NCI-H1417 (cell line): ENCODE results near the gene STH.
"Not testable (repeated sequence)": the region's sequence is repeated elsewhere in the genome, so short reads cannot be mapped to it uniquely, and the experiment has no call there.

Experiments used
- DNase-seq, 3 experiments: peaks; one replicate each; lab custom pipeline; 2025; lab: John Stamatoyannopoulos, UW

STH gene, protein sequence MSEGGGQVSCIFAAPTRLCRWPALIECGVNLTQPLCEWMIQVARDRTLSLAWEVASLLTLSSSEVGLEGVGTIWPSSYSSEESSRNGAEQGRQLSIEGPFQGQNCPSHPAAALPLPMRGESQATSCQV

DNA sequence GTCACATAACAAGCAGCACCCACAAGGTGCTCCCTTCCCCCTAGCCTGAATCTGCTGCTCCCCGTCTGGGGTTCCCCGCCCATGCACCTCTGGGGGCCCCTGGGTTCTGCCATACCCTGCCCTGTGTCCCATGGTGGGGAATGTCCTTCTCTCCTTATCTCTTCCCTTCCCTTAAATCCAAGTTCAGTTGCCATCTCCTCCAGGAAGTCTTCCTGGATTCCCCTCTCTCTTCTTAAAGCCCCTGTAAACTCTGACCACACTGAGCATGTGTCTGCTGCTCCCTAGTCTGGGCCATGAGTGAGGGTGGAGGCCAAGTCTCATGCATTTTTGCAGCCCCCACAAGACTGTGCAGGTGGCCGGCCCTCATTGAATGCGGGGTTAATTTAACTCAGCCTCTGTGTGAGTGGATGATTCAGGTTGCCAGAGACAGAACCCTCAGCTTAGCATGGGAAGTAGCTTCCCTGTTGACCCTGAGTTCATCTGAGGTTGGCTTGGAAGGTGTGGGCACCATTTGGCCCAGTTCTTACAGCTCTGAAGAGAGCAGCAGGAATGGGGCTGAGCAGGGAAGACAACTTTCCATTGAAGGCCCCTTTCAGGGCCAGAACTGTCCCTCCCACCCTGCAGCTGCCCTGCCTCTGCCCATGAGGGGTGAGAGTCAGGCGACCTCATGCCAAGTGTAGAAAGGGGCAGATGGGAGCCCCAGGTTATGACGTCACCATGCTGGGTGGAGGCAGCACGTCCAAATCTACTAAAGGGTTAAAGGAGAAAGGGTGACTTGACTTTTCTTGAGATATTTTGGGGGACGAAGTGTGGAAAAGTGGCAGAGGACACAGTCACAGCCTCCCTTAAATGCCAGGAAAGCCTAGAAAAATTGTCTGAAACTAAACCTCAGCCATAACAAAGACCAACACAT, at the start of gene STH:
Gene STH (plus strand): TSS at position 264 of the 913 bp plus-strand sequence. CDS start 30 bp downstream, at position 294.
- DNase-seq: no peak

DNA sequence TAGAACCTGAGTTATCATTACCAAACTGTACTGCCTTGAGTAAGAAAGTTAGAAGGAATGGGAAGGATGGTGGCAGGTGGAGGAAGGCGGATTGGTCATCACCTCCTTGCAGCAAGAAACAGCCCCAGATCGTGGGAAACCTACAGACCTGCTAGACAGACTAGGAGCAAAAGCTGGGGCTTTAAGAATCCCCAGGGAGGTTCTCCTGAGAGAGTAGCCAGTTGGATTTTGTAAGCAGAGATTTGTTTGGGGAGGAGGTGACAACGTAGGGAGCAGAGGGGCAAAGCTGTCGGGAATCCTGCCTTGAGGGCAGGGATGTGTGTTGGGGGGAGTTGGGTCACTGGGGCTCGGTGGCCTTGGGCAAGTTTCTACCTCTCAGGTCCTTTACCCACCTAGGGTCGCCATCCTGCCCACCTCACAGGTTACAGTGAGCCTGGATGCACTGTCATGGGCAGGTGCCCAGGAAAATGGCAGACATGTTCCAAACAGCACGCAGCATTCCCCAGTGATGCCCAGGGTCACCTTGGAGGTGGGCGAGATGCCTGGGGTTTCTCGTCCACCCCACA, 49.2 kb upstream of the STH start:
- no peak for DNase-seq

DNA sequence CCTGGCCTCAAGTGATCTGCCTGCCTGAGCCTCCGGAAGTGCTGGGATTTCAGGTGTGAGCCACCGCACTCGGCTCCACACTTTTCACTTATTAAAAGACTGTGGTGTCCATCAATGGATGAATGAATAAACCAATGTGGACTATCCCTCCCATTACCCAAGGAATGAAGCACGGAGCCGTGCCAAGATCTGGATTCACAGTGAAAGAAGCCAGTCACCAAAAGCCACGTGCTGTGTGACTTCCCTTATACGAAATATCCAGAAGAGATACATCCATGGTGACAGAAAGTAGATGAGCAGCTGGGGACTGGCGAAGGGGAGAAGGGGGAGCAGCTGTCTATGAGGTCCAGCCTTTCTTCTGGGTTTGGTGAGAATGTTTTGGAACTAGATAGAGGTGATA, 48.2 kb upstream of the STH start:
- no peak for DNase-seq

DNA sequence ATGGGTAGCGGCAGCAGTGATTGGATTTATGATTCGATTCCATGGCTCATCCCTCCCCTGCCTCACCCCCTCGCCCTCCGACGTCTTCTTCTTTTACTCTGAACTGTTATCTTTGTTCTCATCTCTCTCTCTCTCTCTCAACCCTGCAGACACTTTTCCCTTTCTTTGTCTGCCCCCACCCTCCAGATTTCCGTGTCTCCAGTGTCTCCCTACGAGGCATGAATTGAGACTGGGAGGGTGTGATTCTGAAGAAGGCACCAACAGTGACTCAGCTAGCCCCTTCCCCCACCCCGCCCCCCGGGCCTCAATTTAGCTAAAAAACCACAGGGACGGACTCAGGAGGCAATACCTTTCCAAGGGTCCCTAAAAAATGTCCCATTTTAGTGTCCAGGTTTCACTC, 47.6 kb upstream of the STH start:
- DNase-seq: no peak

DNA sequence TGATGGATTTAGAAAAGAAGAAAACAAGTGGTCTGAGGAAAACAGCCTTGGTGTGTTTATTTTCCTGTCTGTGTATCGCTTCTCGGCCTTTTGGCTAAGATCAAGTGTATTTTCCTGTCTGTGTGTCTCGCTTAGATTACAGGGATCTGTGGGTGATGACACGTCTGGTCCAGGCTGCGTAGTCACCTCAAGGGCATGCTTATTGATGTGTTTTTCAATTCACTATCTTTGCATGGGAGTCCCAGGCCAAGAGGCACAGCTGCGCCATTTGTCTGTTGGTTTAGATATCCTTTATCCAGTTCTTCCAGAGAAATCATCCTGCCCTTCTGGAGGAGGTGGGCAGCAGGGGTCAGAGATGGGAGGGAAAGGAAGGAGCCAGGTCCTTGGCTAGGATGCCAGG, 47.1 kb upstream of the STH start:
- no peak for DNase-seq

DNA sequence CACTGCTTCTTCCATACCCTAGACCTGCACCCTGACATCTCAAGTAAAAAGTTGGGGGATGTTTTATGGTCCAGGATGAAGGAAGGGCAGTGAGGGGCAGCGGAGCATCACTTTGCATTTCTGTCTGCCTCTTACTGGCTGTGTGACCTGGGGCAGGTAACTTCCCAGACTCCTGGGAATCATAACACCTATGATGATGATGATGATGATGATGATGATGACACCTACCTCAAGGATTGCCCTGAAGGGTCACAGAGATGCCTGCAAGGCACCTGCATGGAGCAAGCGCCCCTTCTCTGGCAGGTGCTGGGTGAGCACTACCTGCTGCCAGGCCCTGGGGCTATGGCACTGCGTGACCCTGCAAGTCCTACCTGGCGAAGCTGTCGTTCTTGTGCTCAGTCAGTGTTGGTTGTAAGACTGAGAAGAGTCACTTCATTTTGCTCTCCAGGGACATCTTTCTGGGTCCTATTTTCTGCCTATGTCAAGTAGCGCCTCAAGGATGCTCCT, 46.2 kb upstream of the STH start:
- DNase-seq: no peak

DNA sequence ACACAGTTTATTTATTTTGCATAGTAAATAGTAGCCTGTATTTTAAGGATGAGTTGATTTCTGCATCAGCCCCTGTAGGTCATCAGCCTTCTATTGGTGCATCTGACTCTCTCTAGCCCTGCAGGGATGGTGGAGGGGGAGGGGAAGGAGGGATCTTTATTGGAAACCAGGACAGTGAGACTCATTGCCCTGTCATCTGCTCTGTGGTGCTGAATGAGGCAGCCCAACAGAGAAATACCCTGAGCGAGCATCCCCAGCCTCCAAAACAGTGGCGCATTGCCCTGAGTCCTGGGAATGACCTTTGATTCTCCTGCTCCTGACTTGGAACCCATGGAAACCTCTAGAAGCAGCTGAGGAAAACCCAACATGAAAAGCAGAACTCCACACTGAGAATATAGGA, 45.5 kb upstream of the STH start:
- DNase-seq: no peak

DNA sequence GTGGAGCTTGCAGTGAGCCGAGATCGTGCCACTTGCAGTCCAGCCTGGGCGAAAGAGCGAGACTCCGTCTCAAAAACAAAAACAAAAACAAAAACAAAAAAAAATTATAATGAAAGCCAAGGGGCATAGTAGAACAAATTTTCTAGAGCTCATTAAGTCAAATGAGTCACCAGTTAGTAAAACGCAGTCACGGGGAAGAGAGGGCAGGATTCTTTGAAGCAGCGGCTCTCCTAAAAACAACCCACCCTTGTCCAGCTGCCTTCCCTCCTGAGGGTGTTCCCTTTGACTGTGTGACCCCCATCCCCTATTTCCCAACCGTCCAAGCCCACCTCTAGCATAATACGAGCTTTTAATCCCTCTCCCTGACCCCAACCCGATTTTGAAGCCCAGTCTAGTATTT, 44.1 kb upstream of the STH start:
- no peak for DNase-seq

DNA sequence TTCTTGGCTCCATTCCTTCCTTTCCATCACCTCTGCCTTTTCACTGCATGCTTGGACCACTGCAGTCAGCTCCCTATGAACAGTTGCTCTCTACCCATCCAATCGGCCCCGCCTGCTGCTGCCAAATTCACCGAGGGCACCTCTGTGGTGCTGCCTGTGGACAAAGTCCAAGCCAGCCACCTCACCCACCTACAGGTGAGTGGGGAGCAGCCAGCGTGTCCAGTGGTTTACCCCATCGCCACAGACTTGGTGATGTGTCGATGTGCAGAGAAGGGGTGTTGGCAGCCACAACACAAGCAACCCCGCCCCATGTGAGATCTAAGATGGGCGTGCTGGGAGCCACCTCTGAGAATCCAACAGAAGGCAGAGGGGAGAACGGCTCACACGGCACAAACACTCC, 43.7 kb upstream of the STH start:
- no peak for DNase-seq

DNA sequence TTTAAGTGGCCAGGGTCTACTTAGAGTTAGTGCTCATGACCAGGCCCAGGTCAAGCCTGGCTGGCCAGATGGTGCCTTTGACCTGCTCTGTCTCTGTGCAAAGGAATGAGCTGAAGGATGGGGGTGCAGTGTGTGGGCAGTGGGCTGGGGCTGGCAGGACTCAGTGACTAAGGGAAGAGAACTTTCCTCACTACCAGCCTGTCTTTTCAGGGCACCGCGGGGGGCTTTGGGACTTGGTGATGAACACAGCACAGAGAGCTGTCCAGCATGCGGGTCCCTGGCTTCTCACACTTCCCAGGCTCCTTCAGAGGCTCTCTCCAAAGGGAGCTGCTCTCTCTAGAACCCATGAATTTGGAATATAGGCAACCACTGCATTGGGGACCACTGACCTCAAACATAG, 43.0 kb upstream of the STH start:
- no peak for DNase-seq

DNA sequence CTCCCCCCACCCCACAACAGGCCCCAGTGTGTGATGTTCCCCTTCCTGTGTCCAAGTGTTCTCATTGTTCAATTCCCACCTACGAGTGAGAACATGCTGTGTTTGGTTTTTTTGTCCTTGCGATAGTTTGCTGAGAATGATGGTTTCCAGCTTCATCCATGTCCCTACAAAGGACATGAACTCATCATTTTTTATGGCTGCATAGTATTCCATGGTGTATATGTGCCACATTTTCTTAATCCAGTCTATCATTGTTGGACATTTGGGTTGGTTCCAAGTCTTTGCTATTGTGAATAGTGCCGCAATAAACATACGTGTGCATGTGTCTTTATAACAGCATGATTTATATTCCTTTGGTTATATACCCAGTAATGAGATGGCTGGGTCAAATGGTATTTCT, 42.3 kb upstream of the STH start:
- not testable (repeated sequence) for DNase-seq

DNA sequence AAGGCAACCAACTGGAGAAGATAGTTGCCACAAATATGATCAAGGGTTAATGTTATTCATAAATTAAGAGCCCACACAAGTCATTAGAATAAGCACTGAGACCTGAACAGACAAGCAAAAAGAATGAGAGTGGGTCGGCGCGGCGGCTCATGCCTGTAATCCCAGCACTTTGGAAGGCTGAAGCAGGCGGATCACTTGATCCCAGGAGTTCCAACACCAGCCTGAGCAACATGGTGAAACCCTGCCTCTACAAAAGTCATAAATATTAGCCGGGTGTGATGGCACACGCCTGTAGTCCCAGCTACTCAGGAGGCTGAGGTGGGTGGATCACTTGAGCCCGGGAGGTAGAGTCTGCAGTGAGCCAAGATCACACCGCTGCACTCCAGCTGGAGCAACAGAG, 40.7 kb upstream of the STH start:
- no peak for DNase-seq

DNA sequence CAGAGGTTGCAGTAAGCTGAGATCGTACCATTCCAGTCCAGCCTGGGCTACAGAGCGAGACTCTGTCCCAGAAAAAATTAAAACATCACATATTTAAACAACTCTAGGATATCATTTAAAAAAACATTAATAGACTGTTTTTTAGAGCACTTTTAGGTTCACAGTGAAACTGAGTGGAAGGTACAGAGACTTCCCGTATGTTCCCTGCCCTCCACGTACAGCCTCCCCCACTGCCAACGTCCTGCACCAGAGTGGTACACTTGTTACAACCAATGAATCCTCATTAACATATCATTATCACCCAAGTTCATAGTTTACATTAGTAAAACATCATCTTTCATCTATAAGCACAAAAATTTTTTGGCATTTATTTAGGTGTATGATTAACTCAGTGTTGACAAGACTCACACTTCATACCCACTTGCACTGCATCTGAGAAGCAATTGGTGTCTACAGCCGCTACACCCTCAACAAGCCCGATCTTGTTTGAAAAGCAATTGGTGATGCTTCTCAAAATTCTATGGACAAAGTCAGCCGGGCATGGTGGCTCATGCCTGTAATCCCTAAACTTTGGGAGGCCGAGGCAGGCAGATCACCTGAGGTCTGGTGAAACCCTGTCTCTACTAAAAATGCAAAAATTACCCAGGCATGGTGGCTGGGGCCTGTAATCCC, 39.9 kb upstream of the STH start:
- DNase-seq: no peak

DNA sequence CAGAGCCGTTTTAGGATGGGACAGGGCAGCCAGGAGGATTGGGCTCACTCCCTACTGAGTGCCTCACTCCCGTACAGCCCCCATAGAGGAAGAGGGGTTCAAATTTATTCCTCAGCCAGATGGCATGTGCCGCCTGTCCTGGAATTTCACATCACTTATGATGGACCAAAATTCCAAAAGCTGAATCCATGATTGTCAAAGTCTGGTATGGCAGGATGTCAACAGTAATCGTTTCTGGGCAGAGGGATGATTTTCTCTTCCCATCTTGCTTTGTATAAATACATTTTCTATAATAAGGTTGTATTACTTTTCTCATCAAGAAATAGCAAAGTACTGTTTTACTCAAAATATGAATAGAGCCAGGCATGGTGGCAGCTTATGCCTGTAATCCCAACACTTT, 38.7 kb upstream of the STH start:
- DNase-seq: no peak

DNA sequence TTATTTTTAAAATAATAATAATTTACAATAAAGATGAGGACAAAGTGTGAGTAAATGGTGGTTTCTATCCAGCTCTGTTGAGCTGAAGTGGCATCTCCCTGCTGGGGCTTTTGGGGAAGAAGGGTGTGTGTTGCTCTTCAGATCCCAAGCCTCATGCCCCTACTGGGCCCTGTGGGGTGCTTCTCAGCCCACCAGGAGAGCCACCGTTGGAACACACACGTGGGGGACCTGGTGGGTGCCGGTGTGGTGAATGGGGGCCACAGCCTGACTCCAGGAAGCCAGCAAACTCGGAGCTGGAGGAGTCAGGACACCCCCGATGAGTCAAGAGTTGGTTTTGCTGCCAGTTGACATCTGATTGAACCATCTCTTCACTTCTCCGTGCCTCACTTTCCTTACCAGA, 37.8 kb upstream of the STH start:
- DNase-seq: no peak

DNA sequence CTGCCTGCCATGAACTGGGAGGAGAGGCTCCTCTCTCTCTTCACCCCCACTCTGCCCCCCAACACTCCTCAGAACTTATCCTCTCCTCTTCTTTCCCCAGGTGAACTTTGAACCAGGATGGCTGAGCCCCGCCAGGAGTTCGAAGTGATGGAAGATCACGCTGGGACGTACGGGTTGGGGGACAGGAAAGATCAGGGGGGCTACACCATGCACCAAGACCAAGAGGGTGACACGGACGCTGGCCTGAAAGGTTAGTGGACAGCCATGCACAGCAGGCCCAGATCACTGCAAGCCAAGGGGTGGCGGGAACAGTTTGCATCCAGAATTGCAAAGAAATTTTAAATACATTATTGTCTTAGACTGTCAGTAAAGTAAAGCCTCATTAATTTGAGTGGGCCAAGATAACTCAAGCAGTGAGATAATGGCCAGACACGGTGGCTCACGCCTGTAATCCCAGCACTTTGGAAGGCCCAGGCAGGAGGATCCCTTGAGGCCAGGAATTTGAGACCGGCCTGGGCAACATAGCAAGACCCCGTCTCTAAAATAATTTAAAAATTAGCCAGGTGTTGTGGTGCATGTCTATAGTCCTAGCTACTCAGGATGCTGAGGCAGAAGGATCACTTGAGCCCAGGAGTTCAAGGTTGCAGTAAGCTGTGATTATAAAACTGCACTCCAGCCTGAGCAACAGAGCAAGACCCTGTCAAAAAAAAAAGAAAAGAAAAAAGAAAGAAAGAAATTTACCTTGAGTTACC, 36.7 kb upstream of the STH start:
- DNase-seq: no peak

DNA sequence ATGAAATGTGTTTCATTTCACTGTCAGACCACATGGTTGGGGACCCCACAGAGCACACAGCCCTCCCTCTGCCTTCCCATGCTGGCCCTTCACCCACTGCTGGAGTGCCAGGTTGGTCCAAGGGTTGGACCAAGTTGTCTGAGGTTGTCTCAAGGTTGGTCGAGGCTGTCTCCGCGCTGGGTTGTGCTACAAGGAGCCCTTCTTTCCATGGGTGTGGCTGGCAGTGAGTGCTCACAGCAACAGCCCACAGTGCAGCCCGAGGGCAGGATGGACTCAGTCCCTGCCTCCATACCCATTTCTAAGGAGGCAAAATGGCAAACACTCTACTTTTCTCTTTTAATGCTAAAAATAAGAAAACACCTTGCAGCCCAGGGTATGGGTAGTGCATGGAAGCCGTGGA, 35.8 kb upstream of the STH start:
- DNase-seq: no peak

DNA sequence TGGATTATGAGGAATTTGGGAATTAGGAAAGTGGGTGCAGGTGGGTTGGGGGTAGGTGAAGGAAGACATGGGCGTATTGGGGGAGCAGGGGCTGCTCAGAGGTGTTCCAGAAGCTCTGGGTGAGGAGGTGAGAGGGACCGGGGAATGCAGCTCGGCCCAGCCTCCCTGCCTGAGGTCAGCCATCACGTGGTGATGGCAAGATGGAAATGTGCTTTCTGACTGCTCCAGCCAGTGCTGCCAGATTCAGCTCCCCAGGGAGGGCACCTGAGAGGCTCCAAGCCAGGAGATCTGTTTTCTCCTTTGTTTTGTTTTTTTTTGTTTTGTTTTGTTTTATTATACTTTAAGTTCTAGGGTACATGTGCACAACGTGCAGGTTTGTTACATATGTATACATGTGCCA, 35.2 kb upstream of the STH start:
- DNase-seq: no peak

DNA sequence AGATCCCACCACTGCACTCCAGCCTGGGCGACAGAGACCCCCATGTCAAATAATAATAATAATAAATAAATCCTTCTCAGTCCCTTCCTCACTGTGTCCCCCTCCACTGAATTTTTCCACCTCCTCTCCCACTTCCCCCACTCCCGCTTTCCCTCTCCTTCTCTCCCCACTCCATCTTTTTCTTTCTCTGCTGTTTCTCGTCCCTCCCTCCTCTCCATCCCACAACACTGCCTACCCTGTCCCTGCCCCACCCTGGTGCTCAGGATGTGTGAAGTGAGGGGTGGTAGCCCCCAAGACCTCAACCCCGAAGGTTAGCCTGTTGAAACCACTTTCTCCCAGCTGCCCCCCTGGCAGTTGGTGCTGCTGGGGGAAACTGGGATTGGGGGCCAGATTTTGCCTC, 34.4 kb upstream of the STH start:
- no peak for DNase-seq

DNA sequence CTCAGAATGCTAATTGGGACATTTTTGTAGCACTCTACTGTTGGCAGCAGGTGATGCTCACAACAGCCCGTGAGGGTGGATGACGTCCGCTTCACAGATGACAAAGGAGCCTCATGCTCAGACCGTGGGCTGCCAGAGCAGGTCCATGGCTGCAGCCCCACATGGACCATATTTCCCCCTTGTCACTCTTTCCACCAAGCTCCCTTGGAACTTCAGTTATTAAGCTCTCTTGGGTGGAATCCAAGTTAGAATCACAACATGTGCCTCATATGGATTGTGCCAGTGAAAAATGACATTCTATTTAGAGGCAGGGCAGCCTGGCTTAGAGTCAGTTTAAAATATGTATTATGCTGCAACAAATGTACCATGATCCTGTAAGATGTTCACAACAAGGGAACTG, 33.2 kb upstream of the STH start:
- DNase-seq: no peak

DNA sequence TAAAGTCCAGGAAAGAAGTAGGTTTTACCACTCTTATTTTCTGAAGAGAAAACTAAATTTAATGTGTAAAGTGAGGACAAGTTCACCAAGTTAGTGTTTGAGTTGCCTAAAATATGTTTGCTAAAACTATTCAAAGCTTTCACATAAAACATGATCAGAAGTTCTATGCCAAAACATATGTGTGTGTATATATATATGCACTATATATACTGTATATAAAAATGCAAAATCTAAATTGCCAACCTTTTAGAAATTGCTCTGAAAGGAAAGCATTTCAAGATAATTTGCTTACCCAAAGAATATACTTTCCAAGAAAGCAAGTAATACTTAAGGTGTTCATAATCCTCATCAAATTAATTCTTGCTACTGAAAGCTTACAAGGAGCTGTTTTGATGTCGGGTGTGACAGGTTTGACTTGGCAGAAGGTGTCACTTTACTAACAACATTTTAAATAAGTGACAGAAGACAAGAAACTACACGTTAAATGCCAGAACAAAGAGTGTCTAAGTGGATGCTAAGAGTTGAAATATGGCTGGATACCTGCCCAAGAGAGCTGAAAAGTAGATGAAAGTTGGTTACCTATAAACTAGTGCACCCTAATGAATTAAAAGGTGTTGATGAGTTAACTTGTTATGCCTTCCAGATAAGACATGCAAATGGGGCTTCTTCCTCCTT, 32.3 kb upstream of the STH start:
- DNase-seq: no peak
